Measurements from ENCODE around the gene USP12. TPM values are rescaled to one million over a fixed set of nuclear protein-coding genes. Genes with fewer than 3 reads are reported as not detected.

Gene USP12
- total RNA-seq, 2 experiments from 2014 or later, result 27.1 to 28.4 TPM

GRCh38 chr13:27053902-27054595 is 117.6 kb downstream of the USP12 start:
- CTCF ChIA-PET, result no interaction called here
- Mint-ChIP-seq H3K27ac (no peak overlapping the region), H3K27me3 (ENCODE audit: low read depth) (no peaks in the 10 kb centered on the region), H3K4me3 (no peak overlapping the region), H3K36me3 (ENCODE audit: low read depth) (peaks cover 6% of the 10 kb centered on the region), H3K4me1 (ENCODE audit: low read depth) (no peaks in the 10 kb centered on the region), H3K9me3 (peaks cover 3% of the 10 kb centered on the region)
- no peak for DNase-seq
- intact Hi-C loops (cut with micrococcal nuclease), result no loop called here

- intact Hi-C loops (cut with micrococcal nuclease), result no loop called here
- H3K36me3 Mint-ChIP-seq (ENCODE audit: low read depth), result peaks cover 6% of the 10 kb centered on the region
- no peak overlapping the region for H3K4me3 Mint-ChIP-seq
- no peaks in the 10 kb centered on the region for H3K27me3 Mint-ChIP-seq (ENCODE audit: low read depth)
- no peak overlapping the region for H3K27ac Mint-ChIP-seq
- H3K4me1 Mint-ChIP-seq (ENCODE audit: low read depth), result no peaks in the 10 kb centered on the region
- no peak for DNase-seq
- H3K9me3 Mint-ChIP-seq, result peaks cover 3% of the 10 kb centered on the region
- CTCF ChIA-PET, result no interaction called here
Measured at GRCh38 chr13:27053210-27053884, 118.3 kb downstream of the USP12 start.

GRCh38 chr13:27052551-27053208 is 118.9 kb downstream of the USP12 start:
- CTCF ChIA-PET, result no interaction called here
- no peaks in the 10 kb centered on the region for H3K4me1 Mint-ChIP-seq (ENCODE audit: low read depth)
- H3K27ac Mint-ChIP-seq, result no peak overlapping the region
- no peak for DNase-seq
- no peak overlapping the region for H3K4me3 Mint-ChIP-seq
- H3K9me3 Mint-ChIP-seq, result peaks cover 3% of the 10 kb centered on the region
- peaks cover 6% of the 10 kb centered on the region for H3K36me3 Mint-ChIP-seq (ENCODE audit: low read depth)
- intact Hi-C loops (cut with micrococcal nuclease), result no loop called here
- H3K27me3 Mint-ChIP-seq (ENCODE audit: low read depth), result no peaks in the 10 kb centered on the region

GRCh38 chr13:27047081-27047480 is 124.5 kb downstream of the USP12 start:
- Mint-ChIP-seq H3K27ac (no peak overlapping the region), H3K36me3 (ENCODE audit: low read depth) (peaks cover 6% of the 10 kb centered on the region), H3K4me3 (no peak overlapping the region), H3K4me1 (ENCODE audit: low read depth) (peaks cover 2% of the 10 kb centered on the region), H3K9me3 (peaks cover 3% of the 10 kb centered on the region), H3K27me3 (ENCODE audit: low read depth) (peaks cover 4% of the 10 kb centered on the region)
- CTCF ChIA-PET, result interaction anchor here (0.5 to 1.6 kb wide), 4 partner anchors 12 to 311 kb away, joined by 3 to 5 read pairs (median 3); no protein-coding TSS in a partner anchor
- intact Hi-C loops (cut with micrococcal nuclease), result no loop called here
- DNase-seq, result no peak

- peaks cover 2% of the 10 kb centered on the region for H3K36me3 Mint-ChIP-seq (ENCODE audit: low read depth)
- no peaks in the 10 kb centered on the region for H3K9me3 Mint-ChIP-seq
- CTCF ChIA-PET, result no interaction called here
- no peak for DNase-seq
- no peak overlapping the region for H3K27ac Mint-ChIP-seq
- intact Hi-C loops (cut with micrococcal nuclease), result no loop called here
- no peak overlapping the region for H3K4me3 Mint-ChIP-seq
- H3K27me3 Mint-ChIP-seq (ENCODE audit: low read depth), result peaks cover 4% of the 10 kb centered on the region
- peaks cover 2% of the 10 kb centered on the region for H3K4me1 Mint-ChIP-seq (ENCODE audit: low read depth)
Measured at GRCh38 chr13:27044837-27045570, 126.6 kb downstream of the USP12 start.

- H3K27me3 Mint-ChIP-seq (ENCODE audit: low read depth), result peaks cover 4% of the 10 kb centered on the region
- CTCF ChIA-PET, result no interaction called here
- H3K27ac Mint-ChIP-seq, result no peak overlapping the region
- intact Hi-C loops (cut with micrococcal nuclease), result no loop called here
- H3K9me3 Mint-ChIP-seq, result no peaks in the 10 kb centered on the region
- H3K36me3 Mint-ChIP-seq (ENCODE audit: low read depth), result no peaks in the 10 kb centered on the region
- H3K4me3 Mint-ChIP-seq, result no peak overlapping the region
- peak; percentile 10 for DNase-seq
- H3K4me1 Mint-ChIP-seq (ENCODE audit: low read depth), result peaks cover 2% of the 10 kb centered on the region
Measured at GRCh38 chr13:27043013-27043412, 128.6 kb downstream of the USP12 start.

- Mint-ChIP-seq H3K27me3 (ENCODE audit: low read depth) (peaks cover 10% of the 10 kb centered on the region), H3K4me3 (no peak overlapping the region), H3K27ac (no peak overlapping the region), H3K36me3 (ENCODE audit: low read depth) (no peaks in the 10 kb centered on the region), H3K9me3 (no peaks in the 10 kb centered on the region), H3K4me1 (ENCODE audit: low read depth) (peaks cover 2% of the 10 kb centered on the region)
- CTCF ChIA-PET, result no interaction called here
- no peak for DNase-seq
- intact Hi-C loops (cut with micrococcal nuclease), result no loop called here
Measured at GRCh38 chr13:27041341-27041740, 130.3 kb downstream of the USP12 start.

- no peaks in the 10 kb centered on the region for H3K9me3 Mint-ChIP-seq
- no peak overlapping the region for H3K4me3 Mint-ChIP-seq
- intact Hi-C loops (cut with micrococcal nuclease), result no loop called here
- no peak overlapping the region for H3K27ac Mint-ChIP-seq
- H3K27me3 Mint-ChIP-seq (ENCODE audit: low read depth), result peaks cover 16% of the 10 kb centered on the region
- no peak for DNase-seq
- CTCF ChIA-PET, result no interaction called here
- peaks cover 2% of the 10 kb centered on the region for H3K4me1 Mint-ChIP-seq (ENCODE audit: low read depth)
- no peaks in the 10 kb centered on the region for H3K36me3 Mint-ChIP-seq (ENCODE audit: low read depth)
Measured at GRCh38 chr13:27040826-27041108, 130.8 kb downstream of the USP12 start.

GRCh38 chr13:27039171-27039701 is 132.4 kb downstream of the USP12 start:
- Mint-ChIP-seq H3K27me3 (ENCODE audit: low read depth) (peaks cover 26% of the 10 kb centered on the region), H3K9me3 (no peaks in the 10 kb centered on the region), H3K4me3 (no peak overlapping the region), H3K36me3 (ENCODE audit: low read depth) (no peaks in the 10 kb centered on the region), H3K27ac (no peak overlapping the region), H3K4me1 (ENCODE audit: low read depth) (peaks cover 5% of the 10 kb centered on the region)
- CTCF ChIA-PET, result no interaction called here
- intact Hi-C loops (cut with micrococcal nuclease), result no loop called here
- DNase-seq, result no peak

- DNase-seq, result no peak
- Mint-ChIP-seq H3K36me3 (ENCODE audit: low read depth) (no peaks in the 10 kb centered on the region), H3K4me1 (ENCODE audit: low read depth) (peaks cover 5% of the 10 kb centered on the region), H3K27ac (no peak overlapping the region), H3K4me3 (no peak overlapping the region), H3K27me3 (ENCODE audit: low read depth) (peaks cover 25% of the 10 kb centered on the region), H3K9me3 (no peaks in the 10 kb centered on the region)
- CTCF ChIA-PET, result no interaction called here
- intact Hi-C loops (cut with micrococcal nuclease), result no loop called here
Measured at GRCh38 chr13:27038323-27038722, 133.3 kb downstream of the USP12 start.

- CTCF ChIA-PET, result no interaction called here
- H3K36me3 Mint-ChIP-seq (ENCODE audit: low read depth), result no peaks in the 10 kb centered on the region
Measured at GRCh38 chr13:27037571-27037970, 134.0 kb downstream of the USP12 start.

GRCh38 chr13:27037171-27037570 is 134.4 kb downstream of the USP12 start:
- CTCF ChIA-PET, result no interaction called here
- intact Hi-C loops (cut with micrococcal nuclease), result no loop called here

More at GRCh38 chr13:27037571-27037970, 134.0 kb downstream of the USP12 start:
- Mint-ChIP-seq H3K27ac (no peak overlapping the region), H3K4me3 (no peak overlapping the region), H3K4me1 (ENCODE audit: low read depth) (peaks cover 5% of the 10 kb centered on the region), H3K9me3 (no peaks in the 10 kb centered on the region), H3K27me3 (ENCODE audit: low read depth) (peaks cover 22% of the 10 kb centered on the region)
- intact Hi-C loops (cut with micrococcal nuclease), result no loop called here
- DNase-seq, result no peak

More at GRCh38 chr13:27037171-27037570, 134.4 kb downstream of the USP12 start:
- no peak for DNase-seq
- H3K27me3 Mint-ChIP-seq (ENCODE audit: low read depth), result peaks cover 22% of the 10 kb centered on the region
- no peak overlapping the region for H3K27ac Mint-ChIP-seq
- H3K4me3 Mint-ChIP-seq, result no peak overlapping the region
- no peaks in the 10 kb centered on the region for H3K9me3 Mint-ChIP-seq
- H3K4me1 Mint-ChIP-seq (ENCODE audit: low read depth), result peaks cover 5% of the 10 kb centered on the region
- H3K36me3 Mint-ChIP-seq (ENCODE audit: low read depth), result no peaks in the 10 kb centered on the region
